HEK293 (cell line): ENCODE data around the gene ZFX.
A peak's percentile ranks its signal among the peaks of the same experiment; 100 is the strongest.

ENCODE experiments used
- ATF2 ChIP-seq: fragments of 450-650 bp; formaldehyde crosslinking; IDR thresholded peaks from 2 replicates; pipeline ENCODE4 v1.5.1; 2016; ENCODE audit warnings: missing biosample characterization, missing genetic modification characterization, low read depth
- BCL11A ChIP-seq: fragments of 450-650 bp; formaldehyde crosslinking; IDR thresholded peaks from 2 replicates; pipeline ENCODE4 v1.5.1; 2016; ENCODE audit warnings: low read depth, missing biosample characterization, missing genetic modification characterization
- CTCF ChIP-seq: fragments of 450-650 bp; formaldehyde crosslinking; IDR thresholded peaks from 2 replicates; pipeline ENCODE4 v1.5.1; 2016; ENCODE audit warnings: missing biosample characterization, missing genetic modification characterization
- INSM2 ChIP-seq: fragments of 450-650 bp; formaldehyde crosslinking; IDR thresholded peaks from 2 replicates; pipeline ENCODE4 v1.5.1; 2016; ENCODE audit warnings: missing biosample characterization, missing genetic modification characterization
- MEIS1 ChIP-seq: sonication (generic); formaldehyde crosslinking; IDR thresholded peaks from 2 replicates; pipeline ENCODE4 v1.8.1; 2022; ENCODE audit warnings: missing genetic modification reagents, mild to moderate bottlenecking, borderline replicate concordance
- PRDM10 ChIP-seq: fragments of 450-650 bp; formaldehyde crosslinking; IDR thresholded peaks from 2 replicates; pipeline ENCODE4 v1.5.1; 2016; ENCODE audit warnings: missing biosample characterization, missing genetic modification characterization
- TRIM28 ChIP-seq: IDR thresholded peaks from 2 replicates; pipeline ENCODE4 v1.6.1; 2011; ENCODE audit warnings: low read length, control low read depth, borderline replicate concordance
- ZBTB49 ChIP-seq: fragments of 450-650 bp; formaldehyde crosslinking; IDR thresholded peaks from 2 replicates; pipeline ENCODE4 v1.5.1; 2016; ENCODE audit warnings: missing biosample characterization, missing genetic modification characterization, low read depth
- ZNF473 ChIP-seq: fragments of 450-650 bp; formaldehyde crosslinking; IDR thresholded peaks from 2 replicates; pipeline ENCODE4 v1.5.1; 2017; ENCODE audit warnings: missing biosample characterization, missing genetic modification characterization
- ZNF677 ChIP-seq: fragments of 450-650 bp; IDR thresholded peaks from 2 replicates; pipeline ENCODE4 v1.5.0; 2018; ENCODE audit warnings: missing biosample characterization, mild to moderate bottlenecking, missing genetic modification characterization, moderate library complexity
- ZNF701 ChIP-seq: fragments of 450-650 bp; formaldehyde crosslinking; IDR thresholded peaks from 2 replicates; pipeline ENCODE4 v1.5.1; 2016; ENCODE audit warnings: missing biosample characterization, missing genetic modification characterization
- TF ChIP-seq, protein P1 (sequence below): fragments of 450-650 bp; formaldehyde crosslinking; IDR thresholded peaks from 2 replicates; pipeline ENCODE4 v1.5.0; 2017; ENCODE audit warnings: missing biosample characterization, missing genetic modification characterization, borderline replicate concordance

DNA sequence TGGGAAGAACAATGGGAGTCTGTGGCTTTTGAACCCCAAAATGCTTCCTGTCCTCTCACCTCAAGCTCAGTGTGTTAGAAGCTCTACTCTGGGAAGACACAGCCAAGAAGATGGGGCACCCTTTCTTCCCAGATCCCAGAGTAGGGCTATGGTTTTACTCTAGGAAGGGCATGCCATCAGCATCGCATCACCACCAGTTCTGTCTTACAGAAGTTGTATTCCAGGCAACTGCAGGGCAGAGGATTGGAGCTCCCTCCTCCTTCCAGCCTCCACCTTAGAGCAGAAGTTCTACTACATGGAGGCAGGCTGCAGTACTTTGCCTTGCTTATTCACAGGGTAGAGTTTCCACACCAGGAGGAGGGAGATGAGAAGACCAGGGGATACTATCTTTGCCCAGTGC is 18.1 kb upstream of the ZFX start:
- TF ChIP-seq TRIM28 (no peak), CTCF (tag by site-specific recombination) (no peak), ZNF701 (tag by site-specific recombination) (no peak), ZNF677 (tag by site-specific recombination) (no peak), ATF2 (tag by site-specific recombination) (no peak), BCL11A (no peak), PRDM10 (tag by site-specific recombination) (0 out of 2 replicates have a peak, but pooled peaks have one; percentile 14), ZBTB49 (no peak), INSM2 (no peak), ZNF473 (tag by site-specific recombination) (no peak), MEIS1 (no peak)
- TF ChIP-seq, protein P1, sequence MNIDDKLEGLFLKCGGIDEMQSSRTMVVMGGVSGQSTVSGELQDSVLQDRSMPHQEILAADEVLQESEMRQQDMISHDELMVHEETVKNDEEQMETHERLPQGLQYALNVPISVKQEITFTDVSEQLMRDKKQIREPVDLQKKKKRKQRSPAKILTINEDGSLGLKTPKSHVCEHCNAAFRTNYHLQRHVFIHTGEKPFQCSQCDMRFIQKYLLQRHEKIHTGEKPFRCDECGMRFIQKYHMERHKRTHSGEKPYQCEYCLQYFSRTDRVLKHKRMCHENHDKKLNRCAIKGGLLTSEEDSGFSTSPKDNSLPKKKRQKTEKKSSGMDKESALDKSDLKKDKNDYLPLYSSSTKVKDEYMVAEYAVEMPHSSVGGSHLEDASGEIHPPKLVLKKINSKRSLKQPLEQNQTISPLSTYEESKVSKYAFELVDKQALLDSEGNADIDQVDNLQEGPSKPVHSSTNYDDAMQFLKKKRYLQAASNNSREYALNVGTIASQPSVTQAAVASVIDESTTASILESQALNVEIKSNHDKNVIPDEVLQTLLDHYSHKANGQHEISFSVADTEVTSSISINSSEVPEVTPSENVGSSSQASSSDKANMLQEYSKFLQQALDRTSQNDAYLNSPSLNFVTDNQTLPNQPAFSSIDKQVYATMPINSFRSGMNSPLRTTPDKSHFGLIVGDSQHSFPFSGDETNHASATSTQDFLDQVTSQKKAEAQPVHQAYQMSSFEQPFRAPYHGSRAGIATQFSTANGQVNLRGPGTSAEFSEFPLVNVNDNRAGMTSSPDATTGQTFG (tag by site-specific recombination), result no peak
